Measurements from ENCODE around the gene UBN1.
"Not testable (repeated sequence)": the region's sequence is repeated elsewhere in the genome, so short reads cannot be mapped to it uniquely, and the experiment has no call there.

Gene UBN1

GRCh38 chr16:4886151-4886550 is 38.9 kb downstream of the UBN1 start:
- DNase-seq, result no peak

- DNase-seq, result no peak
These were observed 41.3 kb downstream of the UBN1 start for GRCh38 chr16:4888428-4889135.

GRCh38 chr16:4890026-4890425 is 42.7 kb downstream of the UBN1 start:
- DNase-seq, result no peak

- DNase-seq, result no peak
These were observed 43.4 kb downstream of the UBN1 start for GRCh38 chr16:4890686-4891085.

GRCh38 chr16:4891097-4891885 is 44.0 kb downstream of the UBN1 start:
- no peak for DNase-seq

- no peak for DNase-seq
These were observed 44.6 kb downstream of the UBN1 start for GRCh38 chr16:4891886-4892216.

GRCh38 chr16:4892361-4893102 is 45.3 kb downstream of the UBN1 start:
- no peak for DNase-seq

GRCh38 chr16:4893103-4893862 is 46.0 kb downstream of the UBN1 start:
- DNase-seq, result no peak

- DNase-seq, result no peak
These were observed 47.2 kb downstream of the UBN1 start for GRCh38 chr16:4894276-4895150.

- no peak for DNase-seq
These were observed 48.1 kb downstream of the UBN1 start for GRCh38 chr16:4895366-4895765.

- DNase-seq, result not testable (repeated sequence)
These were observed 49.5 kb downstream of the UBN1 start for GRCh38 chr16:4896761-4897160.

GRCh38 chr16:4897328-4897727 is 50.0 kb downstream of the UBN1 start:
- DNase-seq, result no peak

GRCh38 chr16:4898811-4899473 is 51.7 kb downstream of the UBN1 start:
- DNase-seq, result no peak

GRCh38 chr16:4899474-4899846 is 52.2 kb downstream of the UBN1 start:
- DNase-seq, result no peak

- DNase-seq, result no peak
These were observed 52.8 kb downstream of the UBN1 start for GRCh38 chr16:4900036-4900435.

- DNase-seq, result no peak
These were observed 53.5 kb downstream of the UBN1 start for GRCh38 chr16:4900750-4901149.

- no peak for DNase-seq
These were observed 54.8 kb downstream of the UBN1 start for GRCh38 chr16:4902038-4902437.

GRCh38 chr16:4904108-4904941 is 57.0 kb downstream of the UBN1 start:
- no peak for DNase-seq

- DNase-seq, result no peak
These were observed 57.8 kb downstream of the UBN1 start for GRCh38 chr16:4904942-4905615.

GRCh38 chr16:4908854-4909401 is 61.6 kb downstream of the UBN1 start:
- DNase-seq, result no peak

All from activated CD8-positive, alpha-beta memory T cell treated with anti-CD3 and anti-CD28 coated beads for 24 hours (primary cell).